Right lobe of liver (tissue), 6 donors: ENCODE results near the gene MECR. TPM values are rescaled to one million over a fixed set of nuclear protein-coding genes. Genes with fewer than 3 reads are reported as not detected.

Source experiments
- ATAC-seq, 4 donors: fragments of 200-7000 bp; cut with Tn5 transposase; one replicate each; pipeline ENCODE4 v1.9.1; 2020; ENCODE audit warnings: mild to moderate bottlenecking in 4 of 4, moderate library complexity in 4 of 4
- DNase-seq, 3 donors: peaks; one replicate each; pipeline ENCODE4 v3.0.0-alpha.2; 2020
- H3K27ac ChIP-seq, 3 donors: fragments of 200-600 bp; one replicate each; pipeline ENCODE4 v1.8.0; 2022
- H3K27me3 ChIP-seq, 2 donors: fragments of 200-600 bp; one replicate each; pipeline ENCODE4 v1.8.0; 2022
- H3K36me3 ChIP-seq, 4 donors: fragments of 200-600 bp; sonication (generic) in 1 of 4; one replicate each; pipeline versions ENCODE4 v1.5.1 to v1.8.0; 2017 to 2022; ENCODE audit warnings: control low read depth in 1 of 4
- H3K4me1 ChIP-seq, 4 donors: fragments of 200-600 bp; sonication (generic) in 1 of 4; one replicate each; pipeline versions ENCODE4 v1.5.1 to v1.8.0; 2017 to 2022; ENCODE audit warnings: control low read depth in 1 of 4
- H3K4me3 ChIP-seq, 3 donors: fragments of 200-600 bp; one replicate each; pipeline ENCODE4 v1.8.0; 2022
- H3K9me3 ChIP-seq, 4 donors: fragments of 200-600 bp; sonication (generic) in 1 of 4; one replicate each; pipeline versions ENCODE4 v1.5.1 to v1.8.0; 2017 to 2022; ENCODE audit warnings: control low read depth in 1 of 4
- POLR2A ChIP-seq: fragments of 450-650 bp; IDR thresholded peaks from one replicate; pipeline ENCODE4 v1.6.1; 2017; ENCODE audit warnings: antibody characterized with exemption, mild to moderate bottlenecking
- WGBS: methylation state at CpG from one replicate; pipeline ENCODE4 v1.1.6; 2018; ENCODE audit warnings: low coverage, low lambda C conversion rate; ENCODE audit not compliant: insufficient coverage; ENCODE audit errors: missing lambda C conversion rate; 5-methylcytosine and 5-hydroxymethylcytosine counted together
- intact Hi-C, 2 donors: fragments of 100-400 bp; cut with DNase I; formaldehyde crosslinking; loops; one replicate each; pipeline versions ENCODE4 v1.11.2 to v1.14.1; 2022
- total RNA-seq, 6 experiments: library from RNA; depleted of rRNA in 2 of 6; stranded (reverse); fragments of >200 nt in 2 of 6; fragmentation: NEBNext Ultra II Directional in 3 of 6; extraction: Animal tissue kit (Norgen Biotek cat#: 25700) in 3 of 6; gene quantifications; one replicate each; pipeline versions ENCODE4 v1.1.0 to v1.2.4, GENCODE V29; 2016 to 2023
- TF ChIP-seq, protein P1 (sequence below), 4 donors: fragments of 200-600 bp in 3 of 4; fragments of 450-650 bp in 1 of 4; IDR thresholded peaks; one replicate each; pipeline versions ENCODE4 v1.5.1 to v1.8.0; 2016 to 2022; ENCODE audit warnings: antibody characterized with exemption in 4 of 4, mild to moderate bottlenecking in 2 of 4
- donor health status: DM: no; HTN: yes; CAD: no.
- donor health status: DM: no; HTN: no; CAD: no.
- donor health status: DM: no; HTN: no; CAD: no.
- donor health status: DM: no; HTN: yes; CAD: no.
- donor health status: DM: no; HTN: yes; CAD: no.

Gene MECR
- total RNA-seq, 6 experiments from 2014 or later = 13.1 to 22.1 (median 15.7) TPM

DNA sequence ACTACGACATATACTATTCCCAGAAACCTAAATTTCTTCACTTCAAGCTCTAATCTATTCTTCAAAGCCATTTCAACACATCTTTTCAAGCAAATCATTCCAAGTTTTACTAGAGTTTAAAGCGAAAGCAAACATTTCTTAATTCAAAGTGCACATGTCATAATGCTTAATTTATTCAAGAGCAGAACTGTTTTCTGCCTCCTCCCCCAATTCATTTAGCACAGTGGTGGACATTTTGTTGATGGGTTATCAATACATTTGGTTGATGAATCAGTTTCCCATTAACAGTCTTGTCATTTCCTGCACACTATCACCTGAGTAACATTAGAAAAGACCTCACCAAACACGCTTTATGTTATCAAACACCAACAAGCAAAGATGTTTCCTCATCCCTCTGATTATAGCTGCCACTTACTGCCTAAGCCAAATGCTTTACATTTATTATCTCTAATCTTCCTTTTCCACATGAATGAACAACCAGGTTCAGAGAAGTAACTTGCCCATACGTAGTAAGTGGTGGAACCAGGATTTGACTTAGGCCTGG is 51.0 kb downstream of the MECR start:
- H3K36me3 ChIP-seq = peaks cover 0 to 6% (median 3%) of the 10 kb centered on the region in 4 donors
- ATAC-seq (peak in 1 of 4 donors; percentile 6), DNase-seq (no peak)
- peak overlapping the region; percentile 82 to 88 (median 86) for H3K4me3 ChIP-seq
- H3K27ac ChIP-seq = peak overlapping the region; percentile 99
- WGBS = 6% methylated on average over 4 of the region's 4 CpGs
- TF ChIP-seq, protein P1, sequence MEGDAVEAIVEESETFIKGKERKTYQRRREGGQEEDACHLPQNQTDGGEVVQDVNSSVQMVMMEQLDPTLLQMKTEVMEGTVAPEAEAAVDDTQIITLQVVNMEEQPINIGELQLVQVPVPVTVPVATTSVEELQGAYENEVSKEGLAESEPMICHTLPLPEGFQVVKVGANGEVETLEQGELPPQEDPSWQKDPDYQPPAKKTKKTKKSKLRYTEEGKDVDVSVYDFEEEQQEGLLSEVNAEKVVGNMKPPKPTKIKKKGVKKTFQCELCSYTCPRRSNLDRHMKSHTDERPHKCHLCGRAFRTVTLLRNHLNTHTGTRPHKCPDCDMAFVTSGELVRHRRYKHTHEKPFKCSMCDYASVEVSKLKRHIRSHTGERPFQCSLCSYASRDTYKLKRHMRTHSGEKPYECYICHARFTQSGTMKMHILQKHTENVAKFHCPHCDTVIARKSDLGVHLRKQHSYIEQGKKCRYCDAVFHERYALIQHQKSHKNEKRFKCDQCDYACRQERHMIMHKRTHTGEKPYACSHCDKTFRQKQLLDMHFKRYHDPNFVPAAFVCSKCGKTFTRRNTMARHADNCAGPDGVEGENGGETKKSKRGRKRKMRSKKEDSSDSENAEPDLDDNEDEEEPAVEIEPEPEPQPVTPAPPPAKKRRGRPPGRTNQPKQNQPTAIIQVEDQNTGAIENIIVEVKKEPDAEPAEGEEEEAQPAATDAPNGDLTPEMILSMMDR (IDR thresholded peaks at IDR 0.05) = no peak
- no peak for TF ChIP-seq POLR2A
- intact Hi-C loops = no loop called here
- peaks cover 0 to 54% (median 22%) of the 10 kb centered on the region in 4 donors for H3K4me1 ChIP-seq
- H3K9me3 ChIP-seq = no peaks in the 10 kb centered on the region
- H3K27me3 ChIP-seq = no peaks in the 10 kb centered on the region

DNA sequence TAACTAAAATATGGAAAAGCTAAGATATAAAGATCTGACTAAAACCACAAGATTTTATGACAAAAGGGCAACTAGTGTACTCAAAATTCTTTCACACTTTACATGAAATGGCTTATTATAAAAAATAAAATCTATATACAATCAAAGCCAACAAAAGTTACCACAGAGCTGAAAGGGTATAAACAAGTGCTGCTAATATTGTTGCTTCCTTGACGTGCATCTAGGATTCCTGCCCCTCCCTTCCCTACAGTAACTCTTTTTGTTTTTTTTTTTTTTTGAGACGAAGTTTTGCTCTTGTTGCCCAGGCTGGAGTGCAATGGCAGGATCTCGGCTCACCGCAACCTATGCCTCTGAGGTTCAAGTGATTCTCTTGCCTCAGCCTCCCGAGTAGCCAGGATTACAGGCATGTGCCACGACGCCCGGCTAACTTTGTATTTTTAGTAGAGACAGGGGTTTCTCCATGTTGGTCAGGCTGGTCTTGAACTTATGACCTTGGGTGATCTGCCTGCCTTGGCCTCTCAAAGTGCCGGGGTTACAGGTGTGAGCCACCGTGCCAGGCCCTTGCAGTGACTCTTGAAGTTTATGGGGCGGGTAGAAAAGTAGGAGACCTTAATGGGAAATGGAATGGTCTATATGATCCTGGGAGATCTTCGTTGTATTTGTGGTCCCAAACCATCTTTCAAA is 53.6 kb downstream of the MECR start:
- peak in 1 of 3 donors; percentile 32 for DNase-seq
- Histone ChIP-seq H3K9me3 (no peaks in the 10 kb centered on the region), H3K27me3 (no peaks in the 10 kb centered on the region), H3K4me1 (peaks cover 0 to 48% (median 22%) of the 10 kb centered on the region in 4 donors), H3K36me3 (peaks cover 0 to 6% (median 3%) of the 10 kb centered on the region in 4 donors), H3K27ac (peak overlapping the region in 2 of 3 donors; percentile 45 to 99), H3K4me3 (no peak overlapping the region)
- no peak for ATAC-seq
- intact Hi-C loops = no loop called here
- 60% methylated on average over 12 of the region's 12 CpGs for WGBS
- TF ChIP-seq POLR2A = no peak
- TF ChIP-seq, protein P1 (IDR thresholded peaks at IDR 0.05) = no peak

DNA sequence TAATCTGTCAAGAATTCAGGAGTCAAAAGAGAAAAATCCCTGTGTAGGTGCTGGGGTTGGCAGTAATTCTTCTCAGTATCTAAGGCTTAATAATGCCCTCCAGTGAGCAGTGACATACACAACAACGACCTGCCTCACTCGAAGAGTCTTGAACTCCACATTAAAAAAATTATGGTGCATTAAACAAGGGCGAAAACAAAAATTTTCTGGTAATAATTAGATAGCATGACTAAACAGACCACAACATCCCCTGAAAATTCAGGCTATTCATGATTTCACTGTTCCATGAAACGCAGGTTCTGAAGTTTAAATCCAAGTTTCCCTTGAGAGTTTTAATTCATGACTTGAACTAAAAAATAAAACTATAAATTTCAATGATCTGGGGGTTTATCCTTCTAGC is 54.2 kb downstream of the MECR start:
- Histone ChIP-seq H3K4me1 (peaks cover 0 to 52% (median 23%) of the 10 kb centered on the region in 4 donors), H3K36me3 (peaks cover 0 to 6% (median 3%) of the 10 kb centered on the region in 4 donors), H3K9me3 (no peaks in the 10 kb centered on the region), H3K4me3 (no peak overlapping the region), H3K27me3 (no peaks in the 10 kb centered on the region), H3K27ac (peak overlapping the region in 1 of 3 donors; percentile 99)
- 24% methylated on average over 4 of the region's 4 CpGs for WGBS
- ATAC-seq (peak in 1 of 4 donors; percentile 8), DNase-seq (no peak)
- intact Hi-C loops = no loop called here
- TF ChIP-seq POLR2A = no peak
- TF ChIP-seq, protein P1 (IDR thresholded peaks at IDR 0.05) = peak in 1 of 4 donors; percentile 20

DNA sequence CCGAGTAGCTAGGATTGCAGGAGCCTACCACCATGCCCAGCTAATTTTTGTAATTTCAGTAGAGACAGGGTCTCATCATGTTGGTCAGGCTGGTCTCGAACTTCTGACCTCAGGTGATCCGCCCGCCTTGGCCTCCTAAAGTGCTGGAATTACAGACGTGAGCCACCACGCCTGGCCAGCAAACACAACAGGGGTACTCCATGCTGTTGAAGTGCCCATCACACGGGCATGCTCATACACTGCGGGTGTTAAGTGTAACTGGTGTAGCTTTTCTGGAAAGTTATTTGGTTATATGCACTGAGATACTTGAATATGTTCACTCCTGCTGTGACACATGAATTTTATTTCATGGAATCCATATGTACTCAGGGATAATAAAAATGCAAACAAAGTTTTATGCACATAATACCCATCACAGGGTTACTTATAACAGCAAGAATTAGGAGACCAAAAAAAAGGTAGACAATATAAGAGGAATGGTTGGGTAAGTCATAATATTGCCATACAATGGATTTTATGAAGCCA is 58.3 kb downstream of the MECR start:
- TF ChIP-seq POLR2A = no peak
- TF ChIP-seq, protein P1 (IDR thresholded peaks at IDR 0.05) = no peak
- 91% methylated on average over 8 of the region's 8 CpGs for WGBS
- Histone ChIP-seq H3K9me3 (no peaks in the 10 kb centered on the region), H3K4me1 (peaks cover 0 to 59% (median 19%) of the 10 kb centered on the region in 4 donors), H3K27me3 (no peaks in the 10 kb centered on the region), H3K4me3 (no peak overlapping the region), H3K27ac (no peak overlapping the region), H3K36me3 (peaks cover 0 to 8% (median 3%) of the 10 kb centered on the region in 4 donors)
- DNase-seq (peak in 1 of 3 donors; percentile 26), ATAC-seq (no peak)
- intact Hi-C loops = no loop called here
